MCF 10A (cell line): ENCODE results near the gene WDR83. TPM values are rescaled to one million over a fixed set of nuclear protein-coding genes. Genes with fewer than 3 reads are reported as not detected.

ENCODE experiments used
- BruUV-seq: library from RNA; stranded (reverse); fragments of 400-500 nt; replicated peaks from 2 replicates; lab custom pipeline; 2021; lab: Mats Ljungman, UMichigan
- CTCF ChIA-PET: fragments of 300-600 bp; sonication (Branson Sonifier 250); formaldehyde crosslinking; extraction: SDS; loops from one replicate; lab custom pipeline; 2021; ENCODE audit warnings: antibody characterized with exemption, inconsistent platforms; lab: Yijun Ruan, JAX
- POLR2A ChIA-PET: fragments of 300-600, 350-650 bp; sonication (Branson Sonifier 250); formaldehyde crosslinking; extraction: SDS; loops from one replicate; lab custom pipeline; 2020; ENCODE audit warnings: antibody characterized with exemption, inconsistent platforms; lab: Yijun Ruan, JAX
- DNase-seq: peaks from one replicate; pipeline ENCODE4 v3.0.0-alpha.2; 2018; ENCODE audit not compliant: unreplicated experiment
- H3K27ac Mint-ChIP-seq: one replicate; pipeline ENCODE4 v1.8.0; 2022; ENCODE audit warnings: mild to moderate bottlenecking, low read depth, mixed read lengths; ENCODE audit not compliant: unreplicated experiment
- H3K27me3 Mint-ChIP-seq: one replicate; pipeline ENCODE4 v1.8.0; 2022; ENCODE audit warnings: mixed read lengths; ENCODE audit not compliant: insufficient read depth, unreplicated experiment
- H3K36me3 Mint-ChIP-seq: one replicate; pipeline ENCODE4 v1.8.0; 2022; ENCODE audit warnings: mild to moderate bottlenecking, moderate library complexity, mixed read lengths; ENCODE audit not compliant: insufficient read depth, unreplicated experiment
- H3K4me1 Mint-ChIP-seq: one replicate; pipeline ENCODE4 v1.8.0; 2022; ENCODE audit warnings: mixed read lengths; ENCODE audit not compliant: insufficient read depth, unreplicated experiment
- H3K4me3 Mint-ChIP-seq: one replicate; pipeline ENCODE4 v1.8.0; 2022; ENCODE audit warnings: mild to moderate bottlenecking, moderate library complexity, mixed read lengths; ENCODE audit not compliant: unreplicated experiment
- H3K9me3 Mint-ChIP-seq: one replicate; pipeline ENCODE4 v1.8.0; 2022; ENCODE audit warnings: mixed read lengths; ENCODE audit not compliant: unreplicated experiment
- CTCF ChIP-seq: fragments of 200-600 bp; IDR thresholded peaks from one replicate; pipeline ENCODE4 v1.8.0; 2022; ENCODE audit warnings: antibody characterized with exemption, mild to moderate bottlenecking; ENCODE audit not compliant: unreplicated experiment
- intact Hi-C: fragments of 100-400 bp; cut with micrococcal nuclease; formaldehyde crosslinking; loops from 2 replicates; pipeline ENCODE4 v1.14.1; 2022
- total RNA-seq: library from RNA; stranded (reverse); gene quantifications from 2 replicates; pipeline ENCODE4 v1.2.3, GENCODE V29; 2022

Gene WDR83
- total RNA-seq, 1 experiment from 2014 or later = 11.7 TPM

GRCh38 chr19:12655546-12655945 is 11.1 kb upstream of the WDR83 start:
- Mint-ChIP-seq H3K36me3 (peaks cover 18% of the 10 kb centered on the region), H3K9me3 (no peaks in the 10 kb centered on the region), H3K4me3 (no peak overlapping the region), H3K27ac (no peak overlapping the region), H3K27me3 (no peaks in the 10 kb centered on the region), H3K4me1 (no peaks in the 10 kb centered on the region)
- intact Hi-C loops = no loop called here
- no peak for TF ChIP-seq CTCF
- DNase-seq = no peak
- ChIA-PET CTCF (interaction anchor here (0.6 to 1.4 kb wide), 2 partner anchors 16 to 956 kb away, joined by 3 to 4 read pairs; no protein-coding TSS in a partner anchor), POLR2A (interaction anchor here (0.7 to 0.8 kb wide), 2 partner anchors 22 to 45 kb away, joined by 3 to 5 read pairs; partner anchors contain the start of genes ZNF490 and ZNF791)
- BruUV-seq = no TSS peak

GRCh38 chr19:12656899-12657571 is 9.6 kb upstream of the WDR83 start:
- no peaks in the 10 kb centered on the region for H3K27me3 Mint-ChIP-seq
- no TSS peak for BruUV-seq
- H3K36me3 Mint-ChIP-seq = peaks cover 33% of the 10 kb centered on the region
- no peak overlapping the region for H3K4me3 Mint-ChIP-seq
- ChIA-PET POLR2A (no interaction called here), CTCF (no interaction called here)
- H3K27ac Mint-ChIP-seq = no peak overlapping the region
- H3K4me1 Mint-ChIP-seq = no peaks in the 10 kb centered on the region
- H3K9me3 Mint-ChIP-seq = no peaks in the 10 kb centered on the region
- intact Hi-C loops = no loop called here
- TF ChIP-seq CTCF = no peak
- DNase-seq = no peak

- Mint-ChIP-seq H3K4me3 (no peak overlapping the region), H3K36me3 (peaks cover 40% of the 10 kb centered on the region), H3K9me3 (no peaks in the 10 kb centered on the region), H3K27me3 (no peaks in the 10 kb centered on the region), H3K27ac (no peak overlapping the region), H3K4me1 (no peaks in the 10 kb centered on the region)
- ChIA-PET POLR2A (no interaction called here), CTCF (interaction anchor here (0.6 to 0.9 kb wide), 2 partner anchors 9 to 14 kb away, joined by 3 read pairs; partner anchors contain the start of genes MAN2B1 and WDR83)
- intact Hi-C loops = no loop called here
- no TSS peak for BruUV-seq
- no peak for TF ChIP-seq CTCF
- DNase-seq = no peak
Measured at GRCh38 chr19:12657966-12658365, 8.6 kb upstream of the WDR83 start.

GRCh38 chr19:12660980-12661379 is 5.6 kb upstream of the WDR83 start:
- CTCF ChIA-PET = interaction anchor here (0.6 kb wide), 1 partner anchor 10 kb away, joined by 4 read pairs; no protein-coding TSS in a partner anchor

More at GRCh38 chr19:12660980-12661379, 5.6 kb upstream of the WDR83 start:
- no peaks in the 10 kb centered on the region for H3K27me3 Mint-ChIP-seq
- no peak overlapping the region for H3K4me3 Mint-ChIP-seq
- H3K9me3 Mint-ChIP-seq = no peaks in the 10 kb centered on the region
- TF ChIP-seq CTCF = no peak
- H3K27ac Mint-ChIP-seq = no peak overlapping the region
- peaks cover 49% of the 10 kb centered on the region for H3K36me3 Mint-ChIP-seq
- POLR2A ChIA-PET = no interaction called here
- no peak for DNase-seq
- peaks cover 5% of the 10 kb centered on the region for H3K4me1 Mint-ChIP-seq
- intact Hi-C loops = loop anchor here (10.0 kb wide), 1 partner anchor 496 kb away; the partner anchor contains the start of gene ZNF136
- no TSS peak for BruUV-seq
